Umbilical cord (tissue), 2 donors: Measurements from ENCODE around the gene CELF1. TPM values are rescaled to one million over a fixed set of nuclear protein-coding genes. Genes with fewer than 3 reads are reported as not detected.
"Not testable (repeated sequence)": the region's sequence is repeated elsewhere in the genome, so short reads cannot be mapped to it uniquely, and the experiment has no call there.

Experiments used
- DNase-seq: peaks from one replicate; pipeline ENCODE4 v3.0.0-alpha.2; 2015; ENCODE audit warnings: low spot score
- total RNA-seq: library from RNA; depleted of rRNA; stranded (reverse); fragments of >200 nt; gene quantifications from one replicate; pipeline ENCODE4 v1.2.3, GENCODE V29; 2014; ENCODE audit warnings: low replicate concordance; ENCODE audit not compliant: insufficient read depth

The CELF1 gene
- total RNA-seq, 1 donor from 2014 or later = 120 TPM

DNA sequence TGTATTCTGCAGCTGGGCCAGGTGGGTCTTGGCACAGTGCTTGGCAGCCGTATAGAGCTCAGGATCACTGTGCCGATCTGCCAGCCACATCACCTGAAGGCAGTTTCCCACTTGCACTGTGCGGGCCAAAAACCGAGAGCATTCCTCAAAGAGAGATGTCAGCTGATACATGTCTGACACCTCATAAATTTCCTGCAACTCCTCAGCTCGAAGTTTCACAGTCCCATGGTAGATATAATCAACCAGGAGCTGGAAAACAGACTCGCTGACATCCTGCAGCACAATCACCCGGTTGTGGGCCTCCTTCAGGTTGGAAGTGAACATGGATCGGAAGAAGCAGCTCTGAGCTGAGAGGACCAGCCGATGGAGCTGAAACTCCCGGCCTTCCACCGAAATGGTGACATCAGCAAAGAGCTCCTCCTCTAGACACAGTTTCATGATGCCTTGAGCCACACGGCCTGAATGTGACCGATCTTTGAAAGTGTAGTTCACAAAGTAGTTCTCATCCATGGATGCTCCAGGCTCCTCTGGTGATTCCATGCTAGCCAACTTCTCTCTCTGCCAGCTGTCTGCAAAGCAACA lies 24.6 kb upstream of the CELF1 start:
- DNase-seq = no peak

DNA sequence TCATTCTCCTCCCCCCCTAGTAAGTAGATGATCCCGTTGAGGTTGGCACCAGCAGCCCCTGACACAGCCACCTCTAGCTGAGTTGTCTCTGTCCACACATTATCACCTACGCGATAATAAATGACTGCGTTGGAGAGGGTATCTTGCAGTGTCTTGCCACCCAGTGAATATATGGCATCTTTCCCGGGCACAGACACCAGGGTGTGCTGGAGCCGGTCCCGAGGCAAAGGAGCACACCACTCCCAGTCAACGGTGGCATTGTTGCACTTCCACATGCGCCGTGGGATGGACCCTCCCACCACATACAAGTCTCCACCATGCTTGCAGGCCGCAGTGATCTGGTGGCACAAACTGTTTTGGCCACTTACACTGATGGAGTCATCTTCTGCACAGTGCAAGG lies 20.4 kb upstream of the CELF1 start:
- no peak for DNase-seq

DNA sequence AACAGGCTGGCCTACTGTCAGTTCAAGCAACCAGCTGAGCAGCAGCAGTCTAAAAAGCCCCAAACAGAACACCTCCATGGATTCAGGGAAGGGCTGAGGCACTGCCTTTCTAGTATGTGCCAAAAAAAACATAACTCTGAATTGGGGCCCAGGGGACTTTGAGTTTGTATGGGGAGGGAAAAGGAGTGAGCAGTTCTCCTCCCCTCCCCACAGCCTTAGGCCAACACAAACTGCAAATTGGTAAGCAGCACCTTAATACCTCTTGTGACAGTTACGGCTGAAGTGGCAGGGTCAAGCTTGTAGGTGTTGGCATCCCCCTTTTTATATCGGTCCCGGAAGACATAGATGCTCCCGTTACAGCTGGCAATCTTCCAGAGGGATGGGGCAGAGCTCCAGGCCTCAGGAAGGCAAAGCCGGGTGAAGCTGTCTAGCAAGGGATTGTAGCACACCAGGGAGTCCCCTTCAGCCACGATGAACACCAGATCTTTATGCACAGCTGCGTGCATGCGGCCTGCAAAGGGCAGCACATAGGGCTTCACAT lies 19.9 kb upstream of the CELF1 start:
- DNase-seq = no peak

DNA sequence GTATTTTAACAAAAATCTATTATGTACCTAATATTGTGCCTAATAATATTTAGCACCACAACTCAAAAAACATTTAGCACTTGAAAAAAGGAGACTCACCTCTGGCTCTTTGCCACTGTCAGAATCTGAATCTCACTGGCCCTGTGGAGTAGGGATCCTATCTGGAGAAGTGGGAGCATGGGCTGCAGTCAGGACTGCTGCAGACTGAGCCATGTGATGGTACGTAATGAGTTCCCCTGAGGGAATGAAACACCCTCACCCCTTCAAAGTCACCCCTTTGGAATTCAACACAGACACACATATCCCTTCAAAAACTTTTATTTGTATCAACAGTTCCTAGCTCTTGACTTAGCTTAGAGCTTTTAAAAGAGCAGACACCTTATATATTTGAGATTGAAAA lies 19.0 kb upstream of the CELF1 start:
- no peak for DNase-seq

DNA sequence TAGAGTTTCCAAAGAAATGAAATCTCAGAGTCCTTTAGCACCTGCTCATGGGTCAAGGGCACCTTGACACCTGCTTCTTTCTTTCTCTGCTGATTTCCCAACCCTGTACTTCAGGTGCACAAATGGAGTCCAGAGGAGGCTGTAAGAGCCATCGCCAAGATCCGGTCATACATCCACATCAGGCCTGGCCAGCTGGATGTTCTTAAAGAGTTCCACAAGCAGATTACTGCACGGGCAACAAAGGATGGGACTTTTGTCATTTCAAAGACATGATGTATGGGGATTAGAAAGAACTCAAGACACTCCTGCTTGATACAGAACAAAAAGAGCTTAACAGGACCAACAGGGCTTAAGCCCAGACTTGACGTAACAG lies 18.4 kb upstream of the CELF1 start:
- no peak for DNase-seq

DNA sequence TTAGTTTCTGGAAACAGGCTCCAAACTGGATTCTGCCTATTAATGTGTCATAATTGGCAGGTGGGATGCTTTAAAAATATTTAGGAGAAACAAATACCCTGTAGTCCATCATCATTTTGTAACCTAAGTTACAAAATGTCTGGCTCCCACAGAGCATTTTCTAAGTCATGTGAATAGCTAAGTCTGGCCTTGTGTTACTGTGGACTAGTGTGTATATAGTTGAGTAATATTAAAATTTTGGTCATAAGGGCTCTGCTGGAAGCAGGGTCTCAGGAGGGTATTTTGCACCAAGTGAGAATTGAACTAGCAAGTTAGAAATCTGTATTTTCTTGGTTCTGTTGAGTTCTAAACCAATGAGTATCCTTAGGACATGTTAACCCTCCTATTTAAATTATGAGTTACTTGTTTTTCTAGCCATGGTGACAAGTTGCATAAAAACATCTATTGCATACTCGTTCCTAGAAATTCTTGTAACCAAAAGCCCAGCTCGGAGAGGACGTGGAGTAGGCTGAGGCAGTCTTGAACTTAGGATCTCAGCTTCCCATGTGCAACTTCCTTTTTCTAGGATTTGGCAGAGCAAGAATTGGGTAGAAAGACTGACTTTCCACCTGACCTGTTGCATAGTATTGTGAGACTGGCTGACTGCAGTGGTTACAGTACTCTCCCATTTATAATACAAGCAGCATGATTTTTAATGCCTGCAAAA lies 17.9 kb upstream of the CELF1 start:
- DNase-seq = no peak

DNA sequence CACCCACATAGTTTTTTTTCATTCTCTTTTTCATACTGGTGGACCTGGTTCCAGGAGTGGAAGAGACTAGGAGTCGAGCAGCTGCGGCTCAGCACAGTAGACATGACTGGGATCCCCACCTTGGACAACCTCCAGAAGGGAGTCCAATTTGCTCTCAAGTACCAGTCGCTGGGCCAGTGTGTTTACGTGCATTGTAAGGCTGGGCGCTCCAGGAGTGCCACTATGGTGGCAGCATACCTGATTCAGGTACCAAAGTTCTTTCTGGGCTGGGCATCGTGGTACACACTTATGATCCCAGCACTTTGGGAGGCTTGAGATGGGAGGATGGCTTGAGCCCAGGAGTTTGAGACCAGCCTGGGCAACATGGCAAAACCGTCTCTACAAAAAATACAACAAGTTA lies 16.7 kb upstream of the CELF1 start:
- DNase-seq = no peak

DNA sequence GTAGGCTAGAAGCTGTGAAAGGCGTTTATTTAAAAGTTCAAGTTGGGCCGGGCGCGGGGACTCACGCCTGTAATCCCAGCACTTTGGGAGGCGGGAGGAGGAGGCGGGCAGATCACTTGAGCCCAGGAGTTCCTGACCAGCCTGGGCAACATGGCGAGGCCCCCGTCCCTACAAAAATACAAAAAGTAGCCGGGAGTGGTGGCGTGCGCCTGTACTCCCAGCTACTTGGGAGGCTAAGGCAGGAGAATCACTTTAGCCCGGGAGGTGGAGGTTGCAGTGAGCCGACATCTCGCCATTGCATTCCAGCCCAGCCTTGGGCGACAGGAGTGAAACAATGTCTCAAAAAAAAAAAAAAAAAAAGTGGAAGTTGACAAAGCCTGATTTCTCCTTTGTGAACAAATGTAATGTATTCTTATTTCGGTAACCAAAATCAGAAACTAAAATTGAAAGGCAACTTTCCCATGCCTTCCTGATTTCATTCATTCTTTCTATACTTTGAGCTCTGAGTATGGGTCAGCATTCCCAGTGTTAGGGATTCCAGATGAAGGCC lies 13.3 kb upstream of the CELF1 start:
- DNase-seq = no peak

DNA sequence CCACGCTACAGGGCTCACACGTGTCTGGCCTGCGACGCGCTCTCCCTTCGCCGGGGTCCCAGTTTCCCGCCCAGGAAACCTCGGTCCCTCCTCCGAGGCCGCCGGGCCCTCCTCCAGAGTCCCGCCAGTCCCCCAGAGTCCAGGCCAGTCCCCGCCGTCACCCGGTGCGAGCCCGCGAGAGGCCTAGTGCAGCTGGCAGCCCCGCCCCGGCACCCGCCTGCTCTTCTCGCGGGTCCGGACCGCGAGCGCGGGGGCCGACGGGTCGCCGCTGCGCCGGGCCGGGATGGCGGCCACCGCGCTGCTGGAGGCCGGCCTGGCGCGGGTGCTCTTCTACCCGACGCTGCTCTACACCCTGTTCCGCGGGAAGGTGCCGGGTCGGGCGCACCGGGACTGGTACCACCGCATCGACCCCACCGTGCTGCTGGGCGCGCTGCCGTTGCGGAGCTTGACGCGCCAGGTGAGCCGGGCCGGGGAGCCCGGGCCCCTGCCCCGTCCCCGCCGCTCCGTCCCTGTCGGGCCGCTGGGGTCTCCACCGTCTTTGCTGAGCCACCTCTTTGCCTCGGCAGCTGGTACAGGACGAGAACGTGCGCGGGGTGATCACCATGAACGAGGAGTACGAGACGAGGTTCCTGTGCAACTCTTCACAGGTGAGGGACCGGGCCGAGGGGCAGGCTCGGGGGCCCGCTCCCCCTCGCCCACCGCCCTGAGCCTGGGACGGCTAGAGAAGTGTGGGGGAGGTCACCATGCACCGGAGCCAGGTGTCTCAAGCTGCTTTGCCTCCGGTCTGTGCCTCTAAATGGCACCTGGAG lies 12.6 kb upstream of the CELF1 start, which contains the start of gene PTPMT1:
PTPMT1 (plus strand) TSS at position 260 of the 809 bp plus-strand sequence; CDS start at position 284, 24 bp downstream.
- peak; percentile 73 for DNase-seq

DNA sequence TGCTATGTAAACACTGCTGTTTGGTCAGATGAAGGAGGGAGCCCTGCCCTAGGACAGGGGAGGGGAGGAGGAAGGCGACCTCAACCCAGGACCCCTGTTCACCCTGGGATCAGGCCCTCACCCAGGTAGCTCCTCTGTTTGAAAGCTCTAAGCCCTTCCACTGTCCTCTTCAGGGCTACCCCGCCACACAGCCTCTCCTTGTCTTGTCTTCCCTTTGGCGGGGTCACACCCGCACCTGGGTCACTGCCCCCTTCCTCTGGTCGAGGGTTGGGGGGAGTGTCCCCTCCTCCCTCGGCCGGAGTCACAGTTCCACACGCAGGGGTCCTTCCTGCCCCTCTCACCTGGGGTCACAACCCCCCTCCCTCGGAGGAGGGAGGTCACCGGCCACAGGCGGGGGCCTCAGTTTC lies 12.0 kb upstream of the CELF1 start:
- no peak for DNase-seq

DNA sequence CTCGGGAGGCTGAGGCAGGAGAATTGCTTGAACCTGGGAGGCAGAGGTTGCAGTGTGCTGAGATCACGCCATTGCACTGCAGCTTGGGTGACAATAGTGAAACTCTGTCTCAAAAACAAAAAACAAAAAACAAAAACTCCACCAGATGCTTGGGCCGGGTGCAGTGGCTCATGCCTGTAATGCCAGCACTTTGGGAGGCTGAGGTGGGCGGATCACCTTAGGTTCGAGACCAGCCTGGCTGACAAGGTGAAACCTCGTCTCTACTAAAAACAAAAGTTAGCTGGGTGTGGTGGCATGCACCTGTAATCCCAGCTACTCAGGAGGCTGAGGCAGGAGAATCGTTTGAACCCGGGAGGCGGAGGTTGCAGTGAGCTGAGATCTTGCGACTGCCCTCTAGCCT lies 11.4 kb upstream of the CELF1 start:
- not testable (repeated sequence) for DNase-seq

DNA sequence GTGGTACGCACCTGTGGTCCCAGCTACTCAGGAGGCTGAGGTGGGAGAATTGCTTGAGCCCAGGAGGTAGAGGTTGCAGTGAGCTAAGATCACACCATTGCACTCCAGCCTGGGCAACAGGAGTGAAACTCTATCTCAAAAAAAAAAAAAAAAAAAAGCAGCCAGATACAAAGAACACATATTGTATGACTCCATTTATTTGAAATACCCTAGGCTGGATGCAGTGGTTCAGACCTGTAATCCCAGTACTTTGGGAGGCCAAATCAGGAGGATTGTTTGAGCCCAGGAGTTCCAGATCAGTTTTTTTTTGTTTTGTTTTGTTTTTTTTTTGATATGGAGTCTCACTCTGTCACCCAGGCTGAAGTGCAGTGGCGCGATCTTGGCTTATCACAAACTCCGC lies 9.5 kb upstream of the CELF1 start:
- not testable (repeated sequence) for DNase-seq

DNA sequence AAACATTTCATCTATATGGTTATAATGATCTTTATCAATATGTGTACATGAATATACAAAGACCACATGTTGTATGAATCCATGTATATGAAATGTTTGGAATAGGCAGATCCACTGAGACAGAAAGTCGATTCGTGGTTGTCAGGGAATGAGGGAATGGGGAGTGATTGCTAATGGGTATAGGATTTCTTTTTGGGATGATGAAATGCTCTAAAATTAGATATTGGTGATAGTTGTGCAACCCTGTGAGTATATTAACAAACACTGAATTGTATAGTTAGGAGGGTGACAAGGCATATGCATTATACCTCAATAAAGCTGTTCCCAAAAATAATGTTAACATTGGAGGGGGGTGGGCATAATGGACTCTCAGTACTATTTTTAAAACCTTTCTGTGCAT lies 7.5 kb upstream of the CELF1 start:
- DNase-seq = no peak

DNA sequence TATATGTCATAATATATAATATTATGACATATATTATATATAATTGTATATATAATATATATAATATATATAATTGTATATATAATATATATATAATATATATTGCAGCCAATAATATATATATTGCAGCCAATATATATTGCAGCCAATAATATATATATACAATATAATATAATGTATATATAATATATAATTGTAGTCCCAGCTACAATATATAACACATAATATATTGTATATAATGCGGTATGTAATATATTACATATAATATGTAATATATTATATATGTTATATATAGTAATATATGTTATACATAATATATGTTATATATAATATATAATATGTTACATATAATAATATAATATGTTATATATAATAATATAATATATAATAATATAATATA lies 5.8 kb upstream of the CELF1 start:
- no peak for DNase-seq

DNA sequence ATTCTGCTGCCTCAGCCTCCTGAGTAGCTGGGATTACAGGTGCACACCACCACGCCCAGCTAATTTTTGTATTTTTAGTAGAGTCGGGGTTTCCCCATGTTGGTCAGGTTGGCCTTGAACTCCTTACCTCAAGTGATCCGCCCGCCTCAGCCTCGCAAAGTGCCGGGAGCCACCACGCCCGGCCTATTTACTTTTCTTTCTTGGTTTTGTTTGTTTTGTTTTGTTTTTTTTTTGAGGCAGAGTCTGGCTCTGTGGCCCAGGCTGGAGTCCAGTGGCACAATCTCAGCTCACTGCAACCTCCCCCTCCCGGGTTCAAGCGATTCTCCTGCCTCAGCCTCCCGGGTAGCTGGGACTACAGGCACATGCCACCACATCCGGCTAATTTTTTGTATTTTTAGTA lies 4.1 kb upstream of the CELF1 start:
- DNase-seq = not testable (repeated sequence)

DNA sequence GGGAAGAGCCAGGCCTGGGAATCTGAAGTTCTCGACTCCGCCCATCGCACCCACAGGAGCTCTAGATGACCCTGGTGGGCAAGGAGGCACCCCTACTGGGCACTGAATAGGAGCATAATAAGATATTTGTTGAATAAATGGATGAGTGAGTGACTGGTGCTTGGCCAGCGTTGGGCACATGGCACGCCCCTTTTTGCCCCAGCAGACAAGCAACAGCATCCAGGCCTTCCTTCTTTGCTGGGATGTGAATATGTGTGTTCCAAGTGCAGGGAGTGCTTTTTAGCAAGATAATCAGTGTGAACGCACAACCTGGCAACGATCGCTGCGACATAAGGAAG lies 443 bp upstream of the CELF1 start:
- DNase-seq = no peak

DNA sequence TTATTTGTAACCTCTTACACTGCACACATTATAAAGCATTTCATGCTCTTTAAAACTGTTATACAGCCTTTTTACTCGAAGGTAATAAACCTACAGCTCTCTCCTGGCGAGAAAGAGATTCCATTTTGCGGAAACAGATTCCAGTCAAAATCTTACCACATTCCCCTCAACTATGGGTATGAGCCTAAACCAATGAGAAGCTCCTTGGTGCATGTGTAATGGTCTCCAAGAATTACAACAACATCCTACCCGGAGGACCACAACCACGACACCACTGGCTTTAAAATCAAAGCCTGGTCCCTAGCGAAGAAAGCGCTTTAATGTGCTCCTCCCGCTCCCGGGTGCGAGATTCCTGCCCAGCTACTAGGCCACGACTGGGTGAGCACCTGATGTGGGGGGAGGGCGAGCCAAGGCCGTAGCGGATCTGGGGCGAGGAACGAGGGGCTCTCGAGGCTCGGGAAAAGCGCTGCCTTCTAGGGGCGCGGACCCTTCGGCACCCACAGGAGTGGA lies 821 bp downstream of the CELF1 start:
- peak; percentile 40 for DNase-seq

DNA sequence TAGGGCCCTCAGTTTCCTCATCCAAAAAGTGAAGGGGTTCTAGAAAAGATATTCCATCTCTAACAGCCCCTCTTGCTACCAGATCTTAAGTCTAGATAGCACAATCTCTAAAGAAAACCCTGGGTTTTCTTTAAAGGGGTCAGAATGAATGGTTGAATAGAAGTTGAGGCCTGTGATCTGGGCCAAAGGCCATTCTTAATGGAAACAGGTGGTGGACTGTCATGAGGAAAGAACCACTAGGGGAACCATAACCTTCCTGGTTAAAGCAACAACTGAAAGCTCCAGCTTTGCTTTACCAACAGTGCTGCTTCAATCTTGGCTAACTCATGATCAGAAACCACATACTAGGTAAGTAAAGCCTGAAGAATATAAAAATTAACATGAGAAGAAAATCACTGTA lies 1.8 kb downstream of the CELF1 start:
- no peak for DNase-seq

DNA sequence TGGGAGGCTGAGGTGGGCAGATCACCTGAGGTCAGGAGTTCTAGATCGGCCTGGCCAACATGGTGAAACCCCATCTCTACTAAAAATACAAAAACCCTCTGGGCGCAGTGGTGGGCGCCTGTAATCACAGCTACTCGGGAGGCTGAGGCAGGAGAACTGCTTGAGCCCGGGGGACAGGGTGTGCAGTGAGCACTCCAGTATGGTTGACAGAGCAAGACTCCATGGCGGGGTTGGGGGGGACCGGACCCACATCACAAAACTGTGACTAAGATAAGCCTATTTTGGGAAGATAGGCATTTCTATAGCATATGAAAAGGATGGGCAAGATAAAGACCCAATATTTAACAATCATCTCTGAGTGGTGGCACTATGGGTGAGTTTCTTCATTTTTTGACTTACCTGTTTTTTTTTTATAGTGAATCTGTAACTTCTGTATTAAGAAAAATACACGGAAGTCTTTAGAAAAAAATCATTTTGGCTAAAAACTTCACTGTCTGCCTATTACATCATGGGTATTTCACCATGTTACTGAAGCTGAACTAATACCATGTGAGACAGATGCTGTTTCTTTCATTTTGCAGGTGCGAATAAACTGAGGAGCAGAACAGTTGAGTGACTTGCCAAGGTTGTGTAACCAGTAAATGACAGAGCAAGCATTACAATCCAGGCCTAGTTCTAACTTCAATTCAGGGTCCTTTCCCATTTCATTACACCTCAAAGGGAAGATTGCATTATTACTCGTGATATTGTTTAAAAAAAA lies 2.5 kb downstream of the CELF1 start:
- DNase-seq = no peak

DNA sequence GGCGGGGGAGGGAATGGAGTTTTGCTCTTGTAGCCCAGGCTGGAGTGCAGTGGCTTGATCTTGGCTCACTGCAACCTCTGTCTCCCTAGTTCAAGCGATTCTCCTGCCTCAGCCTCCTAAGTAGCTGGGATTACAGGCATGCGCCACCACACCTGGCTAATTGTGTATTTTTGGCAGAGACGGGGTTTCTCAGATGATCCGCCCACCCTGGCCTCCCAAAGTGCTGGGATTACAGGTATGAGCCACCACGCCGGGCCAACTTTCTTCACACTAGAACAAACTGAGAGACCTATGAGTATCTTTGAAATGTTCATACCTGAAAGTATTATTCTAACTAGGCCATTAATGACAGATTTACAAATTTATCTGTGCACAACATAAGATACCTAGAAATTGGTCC lies 6.7 kb downstream of the CELF1 start:
- DNase-seq = not testable (repeated sequence)

DNA sequence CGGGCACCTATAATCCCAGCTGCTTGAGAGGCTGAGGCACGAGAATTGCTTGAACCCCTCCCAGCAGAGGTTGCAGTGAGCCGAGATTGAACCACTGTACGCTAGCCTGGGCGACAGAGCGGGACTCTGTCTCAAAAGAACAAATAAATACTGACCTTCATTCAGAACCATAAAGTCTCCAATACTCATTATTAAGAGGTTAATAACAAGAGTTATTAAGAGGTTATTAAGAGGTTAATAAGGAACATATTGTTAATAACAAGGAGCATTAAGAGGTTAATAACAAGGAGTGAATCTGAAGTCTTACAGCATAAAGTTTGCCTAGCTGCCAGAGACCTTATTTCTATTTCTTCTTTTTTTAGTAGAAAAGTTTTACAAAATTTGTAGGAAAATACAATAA lies 7.6 kb downstream of the CELF1 start:
- no peak for DNase-seq
